Transverse colon (tissue), 4 donors: Measurements from ENCODE around the gene SLC8A3.

Source experiments
- POLR2AphosphoS5 ChIP-seq, 3 donors: sonication (generic); formaldehyde crosslinking; IDR thresholded peaks; one replicate each; pipeline ENCODE4 v1.6.1; 2016; ENCODE audit warnings: antibody characterized with exemption in 3 of 3
- TF ChIP-seq, protein P1 (sequence below), 5 experiments: fragments of 200-600 bp in 3 of 5; fragments of 450-650 bp in 2 of 5; sonication (generic) in 3 of 5; IDR thresholded peaks; 1 replicate in 2 of 5; 2 replicates in 3 of 5; pipeline ENCODE4 v1.5.1; 2016 to 2017; ENCODE audit warnings: antibody characterized with exemption in 5 of 5, inconsistent platforms in 3 of 5, mild to moderate bottlenecking in 2 of 5, moderate library complexity in 1 of 5

DNA sequence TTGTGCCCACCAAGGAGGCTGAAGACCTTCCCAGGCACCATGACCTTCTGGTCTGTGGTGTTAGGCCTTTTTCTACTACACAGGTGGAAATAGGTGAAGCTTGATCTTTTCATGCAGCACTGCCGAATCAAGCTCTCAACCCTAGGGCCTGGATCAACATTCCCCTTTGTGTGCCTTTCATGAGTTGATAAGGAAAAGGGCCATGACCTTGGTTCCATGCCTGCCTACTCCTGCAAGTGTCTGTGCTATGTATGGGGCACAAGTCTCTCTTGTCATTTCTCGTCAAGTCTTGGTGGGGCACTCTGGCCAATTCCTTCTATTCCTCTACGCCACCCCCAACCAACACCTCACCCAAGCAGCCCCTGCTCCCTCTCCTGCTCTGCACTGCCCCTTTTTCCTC, 154.5 kb downstream of the SLC8A3 start:
- TF ChIP-seq, protein P1, sequence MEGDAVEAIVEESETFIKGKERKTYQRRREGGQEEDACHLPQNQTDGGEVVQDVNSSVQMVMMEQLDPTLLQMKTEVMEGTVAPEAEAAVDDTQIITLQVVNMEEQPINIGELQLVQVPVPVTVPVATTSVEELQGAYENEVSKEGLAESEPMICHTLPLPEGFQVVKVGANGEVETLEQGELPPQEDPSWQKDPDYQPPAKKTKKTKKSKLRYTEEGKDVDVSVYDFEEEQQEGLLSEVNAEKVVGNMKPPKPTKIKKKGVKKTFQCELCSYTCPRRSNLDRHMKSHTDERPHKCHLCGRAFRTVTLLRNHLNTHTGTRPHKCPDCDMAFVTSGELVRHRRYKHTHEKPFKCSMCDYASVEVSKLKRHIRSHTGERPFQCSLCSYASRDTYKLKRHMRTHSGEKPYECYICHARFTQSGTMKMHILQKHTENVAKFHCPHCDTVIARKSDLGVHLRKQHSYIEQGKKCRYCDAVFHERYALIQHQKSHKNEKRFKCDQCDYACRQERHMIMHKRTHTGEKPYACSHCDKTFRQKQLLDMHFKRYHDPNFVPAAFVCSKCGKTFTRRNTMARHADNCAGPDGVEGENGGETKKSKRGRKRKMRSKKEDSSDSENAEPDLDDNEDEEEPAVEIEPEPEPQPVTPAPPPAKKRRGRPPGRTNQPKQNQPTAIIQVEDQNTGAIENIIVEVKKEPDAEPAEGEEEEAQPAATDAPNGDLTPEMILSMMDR (IDR thresholded peaks at IDR 0.05) = no peak
- TF ChIP-seq POLR2AphosphoS5 (IDR thresholded peaks at IDR 0.05) = no peak
